Uterus (tissue), 2 donors: ENCODE measurements around the gene RPL36.

Source experiments
- POLR2A ChIP-seq, 2 donors: fragments of 450-650 bp; IDR thresholded peaks; one replicate each; pipeline ENCODE4 v1.6.1; 2016; ENCODE audit warnings: antibody characterized with exemption in 2 of 2, mild to moderate bottlenecking in 1 of 2, moderate library complexity in 1 of 2
- TF ChIP-seq, protein P1 (sequence below), 4 experiments: fragments of 200-600 bp in 2 of 4; fragments of 450-650 bp in 2 of 4; sonication (generic) in 2 of 4; IDR thresholded peaks; one replicate each; pipeline ENCODE4 v1.5.1; 2016 to 2019; ENCODE audit warnings: antibody characterized with exemption in 4 of 4, mild to moderate bottlenecking in 2 of 4, moderate library complexity in 1 of 4

DNA sequence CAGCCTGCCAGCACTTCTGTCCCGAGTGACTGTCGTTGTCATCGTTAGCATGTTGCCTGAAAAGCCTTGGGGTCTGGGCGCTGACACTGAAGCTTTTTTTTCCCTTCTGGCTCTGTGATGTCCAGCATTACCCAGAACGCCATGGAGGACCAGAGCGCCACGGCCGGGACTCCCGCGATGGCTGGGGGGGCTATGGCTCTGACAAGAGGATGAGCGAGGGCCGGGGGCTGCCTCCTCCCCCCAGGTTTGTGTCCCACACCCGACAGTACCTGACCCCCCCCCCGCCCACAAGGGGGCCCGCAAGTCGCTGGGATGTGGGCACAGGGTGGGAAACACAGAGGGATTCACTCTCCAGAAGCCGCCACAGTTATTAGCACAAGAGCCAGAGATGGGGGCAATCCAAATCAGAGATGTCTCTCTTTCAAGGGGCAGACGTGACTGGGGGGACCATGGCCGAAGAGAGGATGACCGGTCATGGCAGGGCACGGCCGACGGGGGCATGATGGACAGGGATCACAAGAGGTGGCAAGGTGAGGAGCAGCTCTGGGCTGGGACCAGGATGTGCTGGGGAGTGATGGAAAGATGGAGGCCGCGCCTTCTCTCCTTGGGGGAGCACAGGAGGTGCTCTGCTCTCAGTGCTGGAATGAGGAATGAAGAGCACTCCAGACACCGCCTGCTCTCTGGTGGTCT is 23.0 kb upstream of the RPL36 start:
- no peak for TF ChIP-seq POLR2A (IDR thresholded peaks at IDR 0.05)
- TF ChIP-seq, protein P1, sequence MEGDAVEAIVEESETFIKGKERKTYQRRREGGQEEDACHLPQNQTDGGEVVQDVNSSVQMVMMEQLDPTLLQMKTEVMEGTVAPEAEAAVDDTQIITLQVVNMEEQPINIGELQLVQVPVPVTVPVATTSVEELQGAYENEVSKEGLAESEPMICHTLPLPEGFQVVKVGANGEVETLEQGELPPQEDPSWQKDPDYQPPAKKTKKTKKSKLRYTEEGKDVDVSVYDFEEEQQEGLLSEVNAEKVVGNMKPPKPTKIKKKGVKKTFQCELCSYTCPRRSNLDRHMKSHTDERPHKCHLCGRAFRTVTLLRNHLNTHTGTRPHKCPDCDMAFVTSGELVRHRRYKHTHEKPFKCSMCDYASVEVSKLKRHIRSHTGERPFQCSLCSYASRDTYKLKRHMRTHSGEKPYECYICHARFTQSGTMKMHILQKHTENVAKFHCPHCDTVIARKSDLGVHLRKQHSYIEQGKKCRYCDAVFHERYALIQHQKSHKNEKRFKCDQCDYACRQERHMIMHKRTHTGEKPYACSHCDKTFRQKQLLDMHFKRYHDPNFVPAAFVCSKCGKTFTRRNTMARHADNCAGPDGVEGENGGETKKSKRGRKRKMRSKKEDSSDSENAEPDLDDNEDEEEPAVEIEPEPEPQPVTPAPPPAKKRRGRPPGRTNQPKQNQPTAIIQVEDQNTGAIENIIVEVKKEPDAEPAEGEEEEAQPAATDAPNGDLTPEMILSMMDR (IDR thresholded peaks at IDR 0.05) = no peak
